ENCODE data around the gene EMC10.
A peak's percentile ranks its signal among the peaks of the same experiment; 100 is the strongest.
"Not testable (repeated sequence)": the region's sequence is repeated elsewhere in the genome, so short reads cannot be mapped to it uniquely, and the experiment has no call there.

Gene EMC10

DNA sequence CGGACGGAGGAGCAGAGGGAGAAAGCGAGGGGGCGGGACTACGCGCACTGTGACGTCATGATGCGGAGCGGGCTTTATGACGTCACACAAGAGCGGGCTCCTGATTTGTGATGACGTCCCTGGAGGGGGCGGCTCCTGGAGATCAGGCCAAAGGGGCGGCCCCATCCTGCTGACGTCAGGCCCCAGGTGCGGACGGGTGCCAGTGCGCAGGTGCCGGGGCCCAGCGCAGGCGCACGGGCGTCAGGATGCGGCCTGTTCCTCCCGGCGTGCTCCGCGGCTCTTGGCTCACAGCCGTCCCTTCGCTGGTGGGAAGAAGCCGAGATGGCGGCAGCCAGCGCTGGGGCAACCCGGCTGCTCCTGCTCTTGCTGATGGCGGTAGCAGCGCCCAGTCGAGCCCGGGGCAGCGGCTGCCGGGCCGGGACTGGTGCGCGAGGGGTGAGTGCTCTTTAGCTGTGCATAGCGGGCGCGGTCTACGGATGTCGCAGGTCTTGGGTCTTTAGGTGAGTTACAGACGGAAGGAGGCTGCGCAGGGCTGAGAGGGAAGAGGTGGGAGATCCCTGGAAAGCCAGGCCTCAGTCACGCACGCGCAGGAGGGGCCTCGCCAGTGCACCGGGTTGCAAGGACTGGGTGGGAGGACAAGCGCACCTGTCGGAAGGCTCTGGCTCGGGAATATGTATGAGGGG lies at the start of gene EMC10, which contains the start of gene GARIN5A:
TSS of gene EMC10 (plus strand) at position 284 of the 683 bp plus-strand sequence. CDS start at position 322, 38 bp downstream.
TSS of gene GARIN5A (minus strand) at position 625 of the 683 bp plus-strand sequence. CDS start at position 165, 460 bp downstream.
- FAIRE-seq (peak; percentile 88), DNase-seq (ENCODE audit: extremely low spot score, insufficient read length, low read depth) (peak; percentile 100)

DNA sequence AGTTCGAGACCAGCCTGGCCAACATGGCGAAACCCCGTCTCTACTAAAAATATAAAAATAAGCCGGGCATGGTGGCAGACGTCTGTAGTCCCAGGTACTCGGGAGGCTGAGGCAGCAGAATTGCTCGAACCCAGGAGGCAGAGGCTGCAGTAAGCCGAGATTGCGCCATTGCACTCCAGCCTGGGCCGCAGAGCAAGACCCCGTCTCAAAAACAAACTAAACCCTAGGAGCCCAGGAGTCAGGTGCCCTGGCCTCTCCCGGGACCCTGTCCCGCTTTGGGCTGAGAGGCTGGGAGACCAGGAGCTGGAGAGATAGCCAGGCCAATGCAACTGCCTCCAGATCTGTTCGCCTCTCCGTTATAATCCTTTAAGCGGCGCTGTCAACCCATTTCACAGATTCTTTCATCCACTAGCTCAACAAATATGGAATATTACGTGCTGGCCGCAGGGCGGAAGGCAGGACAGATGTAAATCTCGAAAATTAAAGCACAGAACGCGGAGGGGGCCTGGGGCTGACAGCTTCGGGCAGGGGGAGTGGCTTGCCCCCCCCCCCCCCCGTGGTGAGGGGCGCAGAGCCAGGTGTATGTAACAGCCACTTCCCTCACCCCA lies 48.9 kb upstream of the EMC10 start:
- FAIRE-seq, result no peak
- DNase-seq (ENCODE audit: extremely low spot score, insufficient read length, low read depth), result no peak

DNA sequence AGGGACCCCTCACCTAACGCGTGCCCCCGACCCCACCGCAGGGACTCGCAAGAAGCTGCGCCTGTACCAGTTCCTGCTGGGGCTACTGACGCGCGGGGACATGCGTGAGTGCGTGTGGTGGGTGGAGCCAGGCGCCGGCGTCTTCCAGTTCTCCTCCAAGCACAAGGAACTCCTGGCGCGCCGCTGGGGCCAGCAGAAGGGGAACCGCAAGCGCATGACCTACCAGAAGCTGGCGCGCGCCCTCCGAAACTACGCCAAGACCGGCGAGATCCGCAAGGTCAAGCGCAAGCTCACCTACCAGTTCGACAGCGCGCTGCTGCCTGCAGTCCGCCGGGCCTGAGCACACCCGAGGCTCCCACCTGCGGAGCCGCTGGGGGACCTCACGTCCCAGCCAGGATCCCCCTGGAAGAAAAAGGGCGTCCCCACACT lies 48.3 kb upstream of the EMC10 start:
- DNase-seq (ENCODE audit: extremely low spot score, insufficient read length, low read depth) (no peak), FAIRE-seq (no peak)

DNA sequence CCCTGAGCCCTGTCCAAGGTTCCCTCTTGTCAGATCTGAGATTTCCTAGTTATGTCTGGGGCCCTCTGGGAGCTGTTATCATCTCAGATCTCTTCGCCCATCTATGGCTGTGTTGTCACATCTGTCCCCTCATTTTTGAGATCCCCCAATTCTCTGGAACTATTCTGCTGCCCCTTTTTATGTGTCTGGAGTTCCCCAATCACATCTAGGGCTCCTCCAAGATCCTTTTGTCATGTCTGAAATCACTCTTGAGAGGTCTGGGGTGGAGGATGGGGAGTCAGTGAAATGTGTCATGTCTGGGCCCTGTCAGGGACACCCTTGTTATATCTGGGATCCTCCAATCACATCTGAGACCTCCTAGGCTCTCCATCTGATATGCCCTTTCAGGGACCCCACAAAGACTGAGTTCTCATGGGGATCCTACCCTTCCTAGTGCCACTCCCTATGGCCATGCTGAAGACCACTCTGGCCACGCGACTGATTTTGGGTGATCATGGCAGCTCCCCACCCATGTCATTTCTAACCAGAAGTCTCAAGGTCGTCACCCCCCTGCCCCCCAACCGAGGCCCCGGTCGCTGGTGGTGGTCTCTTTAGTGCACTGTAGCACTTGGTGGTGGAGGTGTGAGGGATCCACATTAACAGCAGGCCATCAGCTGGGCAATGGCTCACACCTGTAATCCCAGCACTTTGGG lies 47.4 kb upstream of the EMC10 start:
- no peak for DNase-seq (ENCODE audit: extremely low spot score, insufficient read length, low read depth)
- no peak for FAIRE-seq

DNA sequence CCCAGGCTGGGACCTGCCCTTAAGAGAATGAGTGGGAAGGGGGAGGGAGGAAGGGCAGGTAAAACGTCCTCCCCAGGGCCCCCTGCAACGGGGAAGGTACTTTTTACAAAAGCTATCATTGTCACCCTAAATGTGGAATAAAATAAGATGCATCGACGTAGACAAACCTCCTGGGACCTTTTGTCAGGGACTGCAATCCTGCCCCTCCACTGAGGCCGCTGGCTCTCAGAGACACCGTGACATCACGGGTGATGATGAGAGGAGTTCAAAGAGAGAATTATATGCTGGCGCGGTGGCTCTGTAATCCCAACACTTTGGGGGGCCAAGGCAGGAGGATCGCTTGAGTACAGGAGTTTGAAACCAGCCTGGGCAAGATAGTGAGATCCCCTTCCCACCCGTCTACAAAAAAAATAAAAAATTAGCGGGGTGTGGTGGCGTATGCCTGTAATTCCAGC lies 45.4 kb upstream of the EMC10 start:
- no peak for DNase-seq (ENCODE audit: extremely low spot score, insufficient read length, low read depth)
- no peak for FAIRE-seq

DNA sequence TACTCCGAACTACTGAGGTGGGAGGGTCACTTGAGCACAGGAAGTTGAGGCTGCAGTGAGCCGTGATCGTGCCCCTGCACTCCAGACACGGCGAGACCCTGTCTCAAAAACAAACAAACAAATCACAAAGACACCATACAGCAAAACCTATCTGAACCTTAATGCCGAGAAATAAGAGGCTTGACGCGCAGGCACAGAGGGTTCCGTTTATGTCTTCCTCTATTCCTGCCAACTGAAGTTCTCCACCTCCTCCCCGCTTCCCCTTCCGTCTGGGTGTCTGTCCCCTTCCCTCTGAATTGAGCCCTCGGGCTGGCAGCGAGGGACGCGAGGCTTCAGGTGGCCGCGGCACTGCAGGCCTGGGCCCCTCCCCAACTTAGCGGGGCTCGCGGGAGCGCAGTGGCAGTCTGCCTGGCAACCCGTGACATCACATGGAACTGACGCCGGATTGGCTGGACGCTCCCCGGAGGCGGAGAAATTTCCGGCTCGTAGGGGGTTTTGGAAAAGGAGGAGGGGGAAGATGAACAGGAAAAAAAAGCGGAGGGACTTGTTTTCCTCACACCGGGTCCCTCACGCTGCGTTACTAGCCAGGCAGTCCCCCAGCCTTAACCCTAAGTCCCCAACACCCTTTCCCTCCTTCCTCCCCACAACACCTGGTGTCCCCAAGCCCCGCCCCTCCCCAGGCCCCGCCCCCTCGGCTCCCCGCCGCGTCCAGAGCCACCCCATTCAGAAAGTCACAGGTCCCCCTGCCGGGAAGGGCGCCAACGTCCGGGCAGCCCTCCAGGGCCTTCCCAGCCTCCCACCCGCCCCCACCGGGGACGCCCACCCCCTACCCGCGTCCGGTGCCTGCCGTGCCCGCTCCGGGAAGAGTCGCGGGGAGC lies 44.7 kb upstream of the EMC10 start:
- DNase-seq (ENCODE audit: extremely low spot score, insufficient read length, low read depth) (peak; percentile 64), FAIRE-seq (peak; percentile 88)

DNA sequence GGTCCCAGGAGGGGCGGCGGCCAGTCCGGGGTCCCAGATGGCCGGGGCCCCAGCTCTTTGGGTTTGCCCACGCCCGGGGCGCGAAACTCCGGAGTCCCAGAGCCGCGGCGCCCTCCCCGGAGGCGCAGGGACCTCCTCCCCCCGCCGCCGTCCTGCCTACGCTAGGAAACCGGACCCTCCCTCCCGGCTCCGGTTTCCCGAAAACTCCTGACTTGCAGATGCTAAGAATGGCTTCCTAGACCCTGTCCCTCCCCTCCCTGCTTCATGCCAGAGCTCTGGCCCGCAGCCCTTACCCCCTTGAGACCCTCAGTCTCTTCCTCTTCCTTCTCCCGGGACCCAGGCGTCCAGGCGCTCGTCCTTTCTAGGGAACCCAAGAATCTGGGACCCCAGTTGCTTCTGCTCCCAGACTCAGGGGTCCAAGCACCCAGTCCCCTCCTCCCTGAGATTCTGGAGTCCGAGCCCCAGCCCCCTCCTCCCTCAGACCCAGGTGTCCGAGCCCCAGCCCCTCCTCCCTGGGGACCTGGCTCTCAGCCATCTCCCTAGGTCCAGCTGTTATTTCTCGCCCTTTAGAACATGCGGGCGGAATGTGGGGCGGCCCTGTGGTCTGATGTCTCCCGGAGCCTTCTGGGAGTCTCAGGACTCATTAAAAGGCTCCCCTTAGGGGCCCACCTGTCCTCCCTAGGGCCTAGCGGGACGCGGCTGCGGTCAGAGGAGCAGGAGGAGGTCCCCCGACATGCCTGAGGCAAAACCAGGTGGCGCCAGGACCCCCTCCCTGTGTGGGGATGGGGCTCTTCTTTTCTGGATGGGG lies 43.9 kb upstream of the EMC10 start, which contains the start of gene MYBPC2:
TSS of gene MYBPC2 (plus strand) at position 672 of the 808 bp plus-strand sequence. CDS start at position 734, 62 bp downstream.
- FAIRE-seq, result peak; percentile 26
- no peak for DNase-seq (ENCODE audit: extremely low spot score, insufficient read length, low read depth)

DNA sequence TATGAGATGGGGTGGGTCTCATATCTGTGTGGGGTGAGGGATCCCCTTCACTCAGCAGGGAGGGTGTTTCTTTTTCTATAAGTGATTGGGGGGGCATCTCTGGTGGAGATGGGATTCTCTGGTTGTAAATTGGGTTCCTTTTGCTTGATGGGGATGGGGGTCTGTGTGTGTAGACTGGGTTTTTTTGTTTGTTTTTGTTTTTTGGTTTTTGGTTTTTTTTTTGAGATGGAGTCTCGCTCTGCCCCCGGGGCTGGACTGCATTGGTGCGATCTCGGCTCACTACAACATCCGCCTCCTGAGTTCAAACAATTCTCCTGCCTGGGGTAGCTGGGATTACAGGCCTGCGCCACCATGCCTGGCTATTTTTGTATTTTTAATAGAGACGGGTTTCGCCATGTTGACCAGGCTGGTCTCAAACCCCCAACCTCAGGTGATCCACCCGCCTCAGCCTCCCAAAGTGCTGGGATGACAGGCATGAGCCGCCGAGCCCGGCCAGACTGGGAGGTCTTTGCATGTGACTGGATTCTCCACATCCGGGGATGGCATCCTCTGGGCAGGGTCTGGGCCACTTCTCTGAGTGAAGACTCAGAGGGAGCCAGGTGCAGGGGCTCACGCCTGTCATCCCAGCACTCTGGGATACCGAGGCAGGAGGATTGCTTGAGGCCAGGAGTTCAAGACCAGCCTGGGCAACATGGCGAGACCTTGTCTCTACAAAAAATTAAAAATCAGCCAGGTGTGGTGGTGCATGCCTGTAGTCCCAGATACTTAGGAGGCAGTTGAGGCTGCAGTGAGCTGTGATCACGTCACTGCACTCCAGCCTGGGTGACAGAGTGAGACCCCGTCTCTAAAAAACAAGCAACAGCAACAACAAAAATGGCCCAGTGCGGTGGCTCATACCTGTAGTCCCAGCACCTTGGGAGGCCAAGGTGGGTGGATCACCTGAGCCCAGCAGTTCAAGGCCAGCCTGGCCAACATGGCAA lies 42.8 kb upstream of the EMC10 start:
- FAIRE-seq (no peak), DNase-seq (ENCODE audit: extremely low spot score, insufficient read length, low read depth) (no peak)

DNA sequence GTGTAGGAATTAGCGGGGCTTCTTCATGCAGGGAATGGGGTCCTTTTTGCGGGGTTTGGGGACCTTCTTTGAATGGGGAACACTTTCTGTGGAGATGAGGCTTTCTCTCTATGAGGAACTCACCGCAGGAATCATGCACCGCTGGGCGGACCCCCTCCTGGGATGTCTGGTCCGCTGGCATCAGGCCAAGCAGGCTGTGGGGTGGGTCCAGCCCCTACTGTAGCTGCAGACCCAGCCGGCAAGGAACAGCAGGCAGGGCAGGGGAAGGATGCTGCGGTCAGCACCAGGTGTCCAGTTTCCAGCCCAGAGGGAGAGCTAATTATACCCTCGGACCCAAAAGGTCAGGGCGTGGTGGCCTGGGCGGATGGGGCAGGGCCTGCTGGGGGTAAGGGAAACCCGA lies 41.8 kb upstream of the EMC10 start:
- no peak for DNase-seq (ENCODE audit: extremely low spot score, insufficient read length, low read depth)

DNA sequence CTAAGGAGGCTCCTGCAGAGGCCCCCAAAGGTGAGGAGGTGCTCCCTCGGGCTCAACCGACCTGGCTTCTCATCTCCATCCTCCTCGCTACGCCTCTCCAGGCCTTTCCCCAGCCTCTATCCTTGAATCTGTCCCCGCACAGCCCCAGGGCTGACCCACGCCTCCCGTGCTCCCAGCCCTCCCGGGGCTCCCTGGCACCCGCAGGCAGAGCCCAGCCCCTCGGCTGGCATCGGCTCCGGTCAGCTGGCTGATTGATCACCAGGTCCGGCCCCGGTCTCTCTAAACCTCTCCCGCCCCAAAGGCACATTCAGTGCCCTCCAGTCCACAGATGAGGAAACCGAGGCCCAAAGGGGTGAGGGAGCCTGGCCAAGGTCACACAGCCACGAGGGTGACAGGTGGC lies 41.1 kb upstream of the EMC10 start:
- DNase-seq (ENCODE audit: extremely low spot score, insufficient read length, low read depth) (no peak), FAIRE-seq (no peak)

More for the DNA sequence above, 41.8 kb upstream of the EMC10 start:
- FAIRE-seq, result peak; percentile 50

DNA sequence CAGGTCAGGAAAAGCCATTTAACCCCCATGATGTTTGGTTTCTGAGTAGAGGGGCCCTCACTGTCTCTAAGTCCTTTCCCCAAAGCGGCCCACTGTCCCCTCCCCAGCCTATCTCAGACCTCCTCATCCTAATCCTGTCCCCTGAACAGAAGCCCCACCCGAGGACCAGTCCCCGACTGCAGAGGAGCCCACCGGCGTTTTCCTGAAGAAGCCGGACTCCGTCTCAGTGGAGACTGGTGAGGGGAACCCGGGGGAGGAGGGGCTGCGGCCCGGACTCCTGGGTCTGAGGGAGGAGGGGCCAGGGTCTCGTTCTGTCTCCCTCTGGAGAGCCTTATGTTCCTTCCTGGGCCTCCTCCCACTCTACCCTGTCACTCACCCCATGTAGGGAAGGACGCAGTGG lies 40.7 kb upstream of the EMC10 start:
- DNase-seq (ENCODE audit: extremely low spot score, insufficient read length, low read depth) (no peak), FAIRE-seq (no peak)

DNA sequence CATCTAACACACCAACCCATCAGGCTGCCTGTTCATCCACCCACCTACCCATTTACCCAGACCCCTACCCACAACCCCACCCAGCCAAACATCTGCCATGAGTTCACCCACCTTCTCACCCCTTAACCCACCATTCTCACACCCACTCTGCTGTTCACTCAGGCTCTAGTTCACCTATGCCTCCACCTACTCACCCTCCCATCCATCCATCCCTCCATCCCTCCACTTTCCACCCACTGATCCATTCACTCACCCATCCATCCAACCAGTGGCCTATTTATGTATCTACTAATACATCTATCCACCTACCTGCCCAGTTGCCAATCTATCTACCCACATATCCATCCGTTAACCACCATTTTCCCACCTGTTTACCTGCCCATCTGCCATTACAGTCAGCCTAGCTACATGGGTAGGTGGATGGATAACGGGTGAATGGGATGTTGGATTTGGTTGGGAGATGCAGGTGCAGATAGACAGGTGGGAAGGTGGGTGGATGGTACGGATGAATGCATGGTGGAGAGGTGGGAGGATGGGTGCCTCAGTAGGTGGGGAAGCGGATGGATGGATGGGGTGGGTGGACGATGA lies 38.4 kb upstream of the EMC10 start:
- DNase-seq (ENCODE audit: extremely low spot score, insufficient read length, low read depth) (no peak), FAIRE-seq (no peak)

DNA sequence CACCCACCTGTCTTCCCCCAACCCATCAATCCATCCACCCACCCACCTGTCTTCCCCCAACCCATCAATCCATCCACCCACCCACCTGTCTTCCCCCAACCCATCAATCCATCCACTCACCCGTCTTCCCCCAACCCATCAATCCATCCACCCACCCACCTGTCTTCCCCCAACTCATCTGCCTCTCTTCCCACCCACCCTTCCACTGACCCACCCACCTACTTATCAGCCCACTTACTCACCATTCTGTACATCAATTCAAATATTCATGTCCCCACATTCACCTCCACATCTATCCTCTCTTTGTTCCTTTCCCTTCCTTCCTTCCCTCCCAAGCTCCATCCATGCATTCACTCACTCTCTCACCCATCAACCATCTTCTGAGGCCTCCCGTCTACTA lies 37.2 kb upstream of the EMC10 start:
- FAIRE-seq, result not testable (repeated sequence)

DNA sequence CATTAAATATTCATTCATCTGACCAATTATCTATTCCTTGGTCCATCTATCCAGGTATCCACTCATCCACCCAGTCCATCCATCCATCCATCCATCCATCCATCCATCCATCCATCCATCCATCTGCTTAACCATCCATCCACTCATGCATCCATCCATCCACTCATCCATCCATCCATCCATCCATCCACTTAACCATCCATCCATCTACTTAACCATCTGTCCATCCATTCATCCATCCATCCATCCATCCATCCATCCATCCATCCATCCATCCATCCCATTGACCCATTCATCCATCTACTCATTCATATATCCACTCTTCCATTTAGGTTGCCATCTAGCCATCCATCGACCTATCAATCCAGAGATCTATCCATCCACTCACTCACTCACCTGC lies 32.2 kb upstream of the EMC10 start:
- no peak for FAIRE-seq
- DNase-seq (ENCODE audit: extremely low spot score, insufficient read length, low read depth), result no peak

More for the DNA sequence above, 37.2 kb upstream of the EMC10 start:
- DNase-seq (ENCODE audit: extremely low spot score, insufficient read length, low read depth), result not testable (repeated sequence)

DNA sequence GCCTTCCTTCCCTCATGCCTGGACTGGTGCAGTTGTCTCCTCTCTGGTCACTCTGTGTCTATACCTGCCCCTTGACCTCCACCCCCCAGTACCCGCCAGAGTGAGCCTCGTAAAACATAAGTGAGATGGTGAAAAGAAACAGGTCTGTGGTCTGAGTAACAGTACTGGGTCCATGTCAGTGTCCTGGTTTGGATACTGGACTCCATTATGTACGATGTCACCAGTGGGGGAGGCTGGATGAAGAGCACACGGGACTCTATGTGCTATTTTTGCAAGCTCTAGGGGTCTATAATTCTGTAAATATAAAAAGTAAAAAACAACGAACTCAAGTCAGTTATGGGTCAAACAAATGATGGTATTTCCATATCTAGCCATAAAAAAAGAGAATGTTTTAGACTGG lies 29.3 kb upstream of the EMC10 start:
- FAIRE-seq (no peak), DNase-seq (ENCODE audit: extremely low spot score, insufficient read length, low read depth) (no peak)

DNA sequence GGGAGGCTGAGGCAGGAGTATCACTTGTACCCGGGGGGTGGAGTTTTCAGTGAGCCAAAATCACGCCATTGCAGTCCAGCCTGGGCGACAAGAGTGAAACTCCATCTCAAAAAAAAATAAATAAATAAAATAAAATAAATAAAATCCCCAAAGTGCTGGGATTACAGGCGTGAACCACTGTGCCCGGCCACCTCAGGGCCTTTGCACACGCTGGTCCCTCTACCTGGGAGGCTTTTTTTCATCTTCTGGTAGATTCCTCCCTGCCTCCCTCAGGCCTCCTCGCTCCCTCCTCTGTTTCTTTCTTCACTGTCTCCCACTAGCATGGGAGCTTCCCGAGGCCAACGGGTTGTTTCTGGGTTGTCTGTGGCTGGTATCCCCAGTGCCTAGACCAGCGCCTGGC lies 28.6 kb upstream of the EMC10 start:
- no peak for FAIRE-seq
- DNase-seq (ENCODE audit: extremely low spot score, insufficient read length, low read depth), result no peak

DNA sequence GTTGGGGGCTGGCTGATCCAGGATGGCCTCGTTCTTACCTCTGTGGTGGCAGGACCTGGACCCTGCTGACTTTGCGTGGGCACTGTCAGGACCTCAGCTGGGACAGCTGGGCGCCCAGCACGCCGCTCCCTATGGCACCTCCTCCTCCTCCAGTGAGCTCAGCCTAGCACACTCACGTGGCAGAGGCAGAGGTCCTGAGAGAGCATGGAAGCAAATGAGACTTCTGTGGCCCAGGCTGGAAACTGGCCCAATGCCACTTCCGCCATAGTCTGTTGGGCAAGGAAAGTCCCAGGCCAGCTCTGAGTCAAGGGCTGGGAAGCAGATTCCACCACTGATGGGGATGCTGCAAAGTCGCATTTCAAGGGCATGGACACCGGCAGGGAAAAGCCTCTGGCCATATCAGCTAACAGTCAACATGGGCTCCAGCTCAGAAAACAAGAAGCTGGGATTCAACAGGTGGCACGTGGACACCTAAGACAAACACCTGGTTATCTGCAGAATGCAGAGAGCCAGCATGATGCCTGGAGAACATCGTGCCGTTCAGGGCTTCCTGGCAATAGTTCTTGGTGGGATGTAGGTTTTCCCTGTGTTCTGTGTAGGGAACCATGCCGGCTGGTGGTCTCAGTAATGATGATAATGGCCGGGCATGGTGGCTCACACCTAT lies 26.9 kb upstream of the EMC10 start:
- FAIRE-seq (no peak), DNase-seq (ENCODE audit: extremely low spot score, insufficient read length, low read depth) (no peak)

Data from GM18507 (cell line).